DND-41 (cell line): ENCODE results near the gene BCKDK.

ENCODE experiments used
- EZH2 ChIP-seq: IDR thresholded peaks from 3 replicates; pipeline ENCODE4 v1.6.1; 2012; ENCODE audit warnings: borderline replicate concordance, low read depth, mild to moderate bottlenecking, moderate library complexity, low read length, inconsistent platforms; ENCODE audit not compliant: severe bottlenecking
- TF ChIP-seq, protein P1 (sequence below): IDR thresholded peaks from 2 replicates; pipeline ENCODE4 v1.5.1; 2012; ENCODE audit warnings: borderline replicate concordance, low read length, moderate library complexity, mild to moderate bottlenecking; ENCODE audit not compliant: poor library complexity, severe bottlenecking; ENCODE audit errors: extremely low read depth

DNA sequence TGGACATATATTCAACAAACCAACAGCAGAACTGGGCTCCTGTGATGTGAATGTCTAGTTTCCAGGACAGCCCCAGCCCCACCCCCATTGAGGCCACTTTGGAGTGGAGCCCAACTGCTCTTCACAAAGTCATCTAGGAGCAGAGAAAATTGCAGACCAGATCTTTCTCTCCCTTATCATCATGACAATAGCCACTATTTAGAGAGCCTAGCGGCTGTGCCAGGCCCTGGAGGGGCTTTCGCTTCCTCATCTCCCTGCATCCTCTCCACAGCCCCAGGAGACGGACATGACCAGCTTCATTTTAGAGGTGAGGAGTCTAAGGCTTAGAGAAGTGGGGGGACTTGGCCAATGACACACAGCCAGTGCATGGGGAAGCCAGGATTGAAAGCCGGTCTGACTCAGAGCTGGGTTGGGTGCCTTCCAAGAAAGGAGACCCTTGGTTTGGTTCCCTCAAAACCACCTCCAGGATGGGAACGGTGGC lies 25.9 kb downstream of the BCKDK start:
- TF ChIP-seq, protein P1, sequence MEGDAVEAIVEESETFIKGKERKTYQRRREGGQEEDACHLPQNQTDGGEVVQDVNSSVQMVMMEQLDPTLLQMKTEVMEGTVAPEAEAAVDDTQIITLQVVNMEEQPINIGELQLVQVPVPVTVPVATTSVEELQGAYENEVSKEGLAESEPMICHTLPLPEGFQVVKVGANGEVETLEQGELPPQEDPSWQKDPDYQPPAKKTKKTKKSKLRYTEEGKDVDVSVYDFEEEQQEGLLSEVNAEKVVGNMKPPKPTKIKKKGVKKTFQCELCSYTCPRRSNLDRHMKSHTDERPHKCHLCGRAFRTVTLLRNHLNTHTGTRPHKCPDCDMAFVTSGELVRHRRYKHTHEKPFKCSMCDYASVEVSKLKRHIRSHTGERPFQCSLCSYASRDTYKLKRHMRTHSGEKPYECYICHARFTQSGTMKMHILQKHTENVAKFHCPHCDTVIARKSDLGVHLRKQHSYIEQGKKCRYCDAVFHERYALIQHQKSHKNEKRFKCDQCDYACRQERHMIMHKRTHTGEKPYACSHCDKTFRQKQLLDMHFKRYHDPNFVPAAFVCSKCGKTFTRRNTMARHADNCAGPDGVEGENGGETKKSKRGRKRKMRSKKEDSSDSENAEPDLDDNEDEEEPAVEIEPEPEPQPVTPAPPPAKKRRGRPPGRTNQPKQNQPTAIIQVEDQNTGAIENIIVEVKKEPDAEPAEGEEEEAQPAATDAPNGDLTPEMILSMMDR = no peak
- no peak for TF ChIP-seq EZH2
